ENCODE data around the gene CPXM2. TPM values are rescaled to one million over a fixed set of nuclear protein-coding genes. Genes with fewer than 3 reads are reported as not detected.

CPXM2 gene
- total RNA-seq, 2 experiments from 2014 or later: not detected

DNA sequence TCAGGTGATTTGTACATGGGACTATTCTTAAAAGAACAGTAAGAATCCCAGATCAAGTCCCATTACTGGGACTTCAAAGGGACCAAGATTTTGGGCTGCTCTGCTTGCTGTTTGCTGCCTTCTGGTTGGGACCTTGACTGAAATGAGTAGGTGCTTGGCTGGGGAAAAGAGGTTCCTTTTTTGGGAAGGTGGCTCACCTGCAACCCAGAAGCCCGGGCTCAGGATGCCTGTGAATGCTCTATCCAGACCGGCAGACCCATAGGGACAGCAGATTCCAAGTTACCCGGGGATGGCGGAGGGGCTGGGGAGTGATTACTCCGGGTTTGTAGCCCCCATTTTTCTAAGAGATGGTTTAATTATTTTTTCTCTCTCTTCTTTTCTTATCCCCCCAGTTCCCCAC, 104.0 kb downstream of the CPXM2 start:
- intact Hi-C loops (cut with micrococcal nuclease; ENCODE audit: unreplicated experiment): no loop called here
- POLR2A ChIA-PET: interaction anchor here (0.7 kb wide), 1 partner anchor 1698 kb away, joined by 3 read pairs; no protein-coding TSS in a partner anchor

DNA sequence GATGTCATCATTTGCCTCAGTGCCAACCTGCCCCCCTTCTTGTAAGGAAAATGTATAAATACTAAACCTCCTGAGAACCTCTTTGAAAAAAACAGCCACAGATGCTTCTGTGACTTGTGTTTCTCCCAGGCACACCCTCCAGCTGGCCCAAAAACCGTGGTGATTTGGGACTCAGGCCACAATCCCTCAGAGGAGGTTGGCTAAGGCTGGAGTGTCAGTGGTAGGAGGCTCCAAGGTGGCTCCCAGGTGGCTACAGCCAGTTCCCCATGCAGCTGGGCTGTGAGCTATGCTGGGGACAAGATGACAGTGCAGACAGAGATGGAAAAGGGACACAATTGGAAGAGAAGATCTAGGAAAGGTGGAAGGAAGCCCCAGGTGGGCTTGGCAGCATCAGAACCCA, 104.7 kb downstream of the CPXM2 start:
- CTCF ChIA-PET (ENCODE audit: unreplicated experiment): no interaction called here
- no TSS peak for BruUV-seq (replicated peaks)
- no peak for TF ChIP-seq EZH2phosphoT487 (IDR thresholded peaks at IDR 0.05; ENCODE audit: borderline replicate concordance, low read depth, low read length)
- TF ChIP-seq, protein P1, sequence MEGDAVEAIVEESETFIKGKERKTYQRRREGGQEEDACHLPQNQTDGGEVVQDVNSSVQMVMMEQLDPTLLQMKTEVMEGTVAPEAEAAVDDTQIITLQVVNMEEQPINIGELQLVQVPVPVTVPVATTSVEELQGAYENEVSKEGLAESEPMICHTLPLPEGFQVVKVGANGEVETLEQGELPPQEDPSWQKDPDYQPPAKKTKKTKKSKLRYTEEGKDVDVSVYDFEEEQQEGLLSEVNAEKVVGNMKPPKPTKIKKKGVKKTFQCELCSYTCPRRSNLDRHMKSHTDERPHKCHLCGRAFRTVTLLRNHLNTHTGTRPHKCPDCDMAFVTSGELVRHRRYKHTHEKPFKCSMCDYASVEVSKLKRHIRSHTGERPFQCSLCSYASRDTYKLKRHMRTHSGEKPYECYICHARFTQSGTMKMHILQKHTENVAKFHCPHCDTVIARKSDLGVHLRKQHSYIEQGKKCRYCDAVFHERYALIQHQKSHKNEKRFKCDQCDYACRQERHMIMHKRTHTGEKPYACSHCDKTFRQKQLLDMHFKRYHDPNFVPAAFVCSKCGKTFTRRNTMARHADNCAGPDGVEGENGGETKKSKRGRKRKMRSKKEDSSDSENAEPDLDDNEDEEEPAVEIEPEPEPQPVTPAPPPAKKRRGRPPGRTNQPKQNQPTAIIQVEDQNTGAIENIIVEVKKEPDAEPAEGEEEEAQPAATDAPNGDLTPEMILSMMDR (conservative IDR thresholded peaks at IDR 0.05; ENCODE audit: low read length): no peak
- POLR2A ChIA-PET: no interaction called here
- Histone ChIP-seq H3K79me2 (ENCODE audit: insufficient read depth, low read depth, low read length) (no peaks in the 10 kb centered on the region), H3K4me3 (ENCODE audit: low read depth, low read length, poor library complexity, severe bottlenecking) (no peak overlapping the region), H4K20me1 (ENCODE audit: insufficient read depth, low read length) (no peaks in the 10 kb centered on the region), H3K9me3 (ENCODE audit: low read length) (no peaks in the 10 kb centered on the region), H3K36me3 (ENCODE audit: insufficient read depth, low read length) (no peaks in the 10 kb centered on the region), H3K9me2 (ENCODE audit: insufficient read depth, low read length) (no peaks in the 10 kb centered on the region), H3K4me1 (ENCODE audit: insufficient read depth, low read length, poor library complexity, severe bottlenecking) (no peaks in the 10 kb centered on the region), H2AFZ (ENCODE audit: low read length) (no peak overlapping the region), H3K27ac (ENCODE audit: low read depth, low read length, poor library complexity, severe bottlenecking) (no peak overlapping the region), H3K4me2 (ENCODE audit: low read length) (no peak overlapping the region)
- intact Hi-C loops (cut with micrococcal nuclease; ENCODE audit: unreplicated experiment): no loop called here
- no peak for DNase-seq (ENCODE audit: low spot score)

More for the DNA sequence above, 104.0 kb downstream of the CPXM2 start:
- BruUV-seq (replicated peaks): no TSS peak
- DNase-seq (ENCODE audit: low spot score): no peak
- Histone ChIP-seq H3K27ac (ENCODE audit: low read depth, low read length, poor library complexity, severe bottlenecking) (no peak overlapping the region), H3K36me3 (ENCODE audit: insufficient read depth, low read length) (no peaks in the 10 kb centered on the region), H3K9me3 (ENCODE audit: low read length) (no peaks in the 10 kb centered on the region), H3K9me2 (ENCODE audit: insufficient read depth, low read length) (no peaks in the 10 kb centered on the region), H3K4me3 (ENCODE audit: low read depth, low read length, poor library complexity, severe bottlenecking) (no peak overlapping the region), H3K4me2 (ENCODE audit: low read length) (no peak overlapping the region), H4K20me1 (ENCODE audit: insufficient read depth, low read length) (no peaks in the 10 kb centered on the region), H3K79me2 (ENCODE audit: insufficient read depth, low read depth, low read length) (no peaks in the 10 kb centered on the region), H2AFZ (ENCODE audit: low read length) (no peak overlapping the region), H3K4me1 (ENCODE audit: insufficient read depth, low read length, poor library complexity, severe bottlenecking) (no peaks in the 10 kb centered on the region)
- CTCF ChIA-PET (ENCODE audit: unreplicated experiment): no interaction called here
- TF ChIP-seq, protein P1 (conservative IDR thresholded peaks at IDR 0.05; ENCODE audit: low read length): no peak
- TF ChIP-seq EZH2phosphoT487 (IDR thresholded peaks at IDR 0.05; ENCODE audit: borderline replicate concordance, low read depth, low read length): no peak

DNA sequence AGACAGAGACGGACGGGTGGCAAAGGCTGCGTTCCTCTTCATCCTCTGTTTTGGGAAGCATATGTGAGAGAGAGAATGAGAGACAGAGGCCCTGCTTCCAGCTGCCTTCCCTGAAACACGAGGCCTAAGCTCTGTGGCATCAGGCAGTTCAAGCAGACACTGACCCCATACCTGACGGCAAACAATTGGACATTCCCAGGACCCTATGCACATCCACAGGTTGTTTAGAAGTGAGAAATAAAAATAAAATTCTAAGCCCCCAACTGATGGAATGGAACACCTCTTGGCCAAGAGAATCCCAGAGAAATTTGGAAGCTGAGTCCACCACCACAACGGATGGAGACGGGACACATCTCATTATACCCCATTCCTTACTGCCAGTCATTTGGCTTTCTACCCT, 105.3 kb downstream of the CPXM2 start:
- Histone ChIP-seq H2AFZ (ENCODE audit: low read length) (no peak overlapping the region), H3K36me3 (ENCODE audit: insufficient read depth, low read length) (no peaks in the 10 kb centered on the region), H3K27ac (ENCODE audit: low read depth, low read length, poor library complexity, severe bottlenecking) (no peak overlapping the region), H4K20me1 (ENCODE audit: insufficient read depth, low read length) (no peaks in the 10 kb centered on the region), H3K9me3 (ENCODE audit: low read length) (no peaks in the 10 kb centered on the region), H3K9me2 (ENCODE audit: insufficient read depth, low read length) (no peaks in the 10 kb centered on the region), H3K79me2 (ENCODE audit: insufficient read depth, low read depth, low read length) (no peaks in the 10 kb centered on the region), H3K4me1 (ENCODE audit: insufficient read depth, low read length, poor library complexity, severe bottlenecking) (no peaks in the 10 kb centered on the region), H3K4me3 (ENCODE audit: low read depth, low read length, poor library complexity, severe bottlenecking) (no peak overlapping the region), H3K4me2 (ENCODE audit: low read length) (no peak overlapping the region)
- DNase-seq (ENCODE audit: low spot score): no peak
- intact Hi-C loops (cut with micrococcal nuclease; ENCODE audit: unreplicated experiment): no loop called here
- no TSS peak for BruUV-seq (replicated peaks)
- CTCF ChIA-PET (ENCODE audit: unreplicated experiment): no interaction called here
- no peak for TF ChIP-seq EZH2phosphoT487 (IDR thresholded peaks at IDR 0.05; ENCODE audit: borderline replicate concordance, low read depth, low read length)
- TF ChIP-seq, protein P1 (conservative IDR thresholded peaks at IDR 0.05; ENCODE audit: low read length): no peak
- POLR2A ChIA-PET: no interaction called here

Measured in OCI-LY7 (cell line).